Spinal cord (tissue), 10 donors: ENCODE data around the gene SEC22A. TPM values are rescaled to one million over a fixed set of nuclear protein-coding genes. Genes with fewer than 3 reads are reported as not detected.

Source experiments
- DNase-seq, 6 donors: peaks; one replicate each; pipeline versions ENCODE4 v3.0.0 to v3.0.0-alpha.2; 2013 to 2015; ENCODE audit warnings: low spot score in 6 of 6, low read depth in 4 of 6
- H3K27ac ChIP-seq: one replicate; pipeline ENCODE4 v1.5.1; 2013; ENCODE audit warnings: low read depth, low read length, control low read depth
- H3K27me3 ChIP-seq: one replicate; pipeline ENCODE4 v1.6.1; 2013; ENCODE audit warnings: low read length; ENCODE audit not compliant: control insufficient read depth, insufficient read depth
- H3K36me3 ChIP-seq: one replicate; pipeline ENCODE4 v1.6.1; 2013; ENCODE audit warnings: low read length; ENCODE audit not compliant: control insufficient read depth, insufficient read depth
- H3K4me1 ChIP-seq: one replicate; pipeline ENCODE4 v1.6.1; 2013; ENCODE audit warnings: low read length; ENCODE audit not compliant: control insufficient read depth, insufficient read depth
- H3K4me3 ChIP-seq: one replicate; pipeline ENCODE4 v1.5.1; 2013; ENCODE audit warnings: low read depth, low read length, control low read depth
- H3K9me3 ChIP-seq: one replicate; pipeline ENCODE4 v1.6.1; 2013; ENCODE audit warnings: low read length; ENCODE audit not compliant: control insufficient read depth, insufficient read depth
- WGBS: methylation state at CpG from one replicate; pipeline ENCODE4 v1.1.5; 2013; ENCODE audit warnings: missing lambda C conversion rate; ENCODE audit not compliant: insufficient coverage; 5-methylcytosine and 5-hydroxymethylcytosine counted together
- polyA plus RNA-seq, 2 donors: library from polyadenylated mRNA; unstranded; fragments of 120-200 nt; gene quantifications; one replicate each; pipeline ENCODE4 v1.2.1, GENCODE V29; 2013; ENCODE audit not compliant: insufficient read length in 2 of 2
- total RNA-seq, 2 donors: library from RNA; depleted of rRNA in 1 of 2; stranded (reverse); fragments of 120-200 nt in 1 of 2; fragments of >200 nt in 1 of 2; gene quantifications; one replicate each; pipeline versions ENCODE4 v1.2.3 to v1.2.4, GENCODE V29; 2013 to 2014
- donor health status: healthy.

SEC22A gene
- total and polyA plus RNA-seq, 4 donors: 17.3 to 60.6 (median 26.8) TPM

GRCh38 chr3:123256256-123256655 is 54.5 kb downstream of the SEC22A start:
- no peaks in the 10 kb centered on the region for H3K27me3 ChIP-seq

GRCh38 chr3:123258359-123258758 is 56.6 kb downstream of the SEC22A start:
- H3K9me3 ChIP-seq: no peaks in the 10 kb centered on the region
- H3K27ac ChIP-seq: no peak overlapping the region
- H3K4me1 ChIP-seq: no peaks in the 10 kb centered on the region
- no peaks in the 10 kb centered on the region for H3K27me3 ChIP-seq
- H3K36me3 ChIP-seq: no peaks in the 10 kb centered on the region
- no peak for DNase-seq
- no peak overlapping the region for H3K4me3 ChIP-seq

More at GRCh38 chr3:123256256-123256655, 54.5 kb downstream of the SEC22A start:
- Histone ChIP-seq H3K36me3 (no peaks in the 10 kb centered on the region), H3K4me3 (no peak overlapping the region), H3K9me3 (no peaks in the 10 kb centered on the region), H3K27ac (no peak overlapping the region), H3K4me1 (no peaks in the 10 kb centered on the region)
- 77% methylated on average over 2 of the region's 2 CpGs for WGBS
- DNase-seq: no peak

- peak in 5 of 6 donors; percentile 11 to 88 (median 40) for DNase-seq
- H3K4me1 ChIP-seq: no peaks in the 10 kb centered on the region
- no peaks in the 10 kb centered on the region for H3K9me3 ChIP-seq
- no CpG with 5 or more reads among the region's 3 CpGs for WGBS
- H3K27me3 ChIP-seq: no peaks in the 10 kb centered on the region
- H3K4me3 ChIP-seq: no peak overlapping the region
- H3K27ac ChIP-seq: no peak overlapping the region
- no peaks in the 10 kb centered on the region for H3K36me3 ChIP-seq
Measured at GRCh38 chr3:123258811-123259420, 57.2 kb downstream of the SEC22A start.

- DNase-seq: no peak
- Histone ChIP-seq H3K9me3 (no peaks in the 10 kb centered on the region), H3K36me3 (no peaks in the 10 kb centered on the region), H3K4me3 (no peak overlapping the region), H3K27ac (no peak overlapping the region), H3K4me1 (no peaks in the 10 kb centered on the region), H3K27me3 (no peaks in the 10 kb centered on the region)
- no CpG with 5 or more reads among the region's 3 CpGs for WGBS
Measured at GRCh38 chr3:123261666-123262065, 59.9 kb downstream of the SEC22A start.

- WGBS: no CpG with 5 or more reads among the region's 2 CpGs
Measured at GRCh38 chr3:123262226-123262625, 60.5 kb downstream of the SEC22A start.

GRCh38 chr3:123262868-123263267 is 61.1 kb downstream of the SEC22A start:
- 89% methylated on average over 2 of the region's 5 CpGs for WGBS
- no peaks in the 10 kb centered on the region for H3K4me1 ChIP-seq
- no peak overlapping the region for H3K27ac ChIP-seq
- H3K9me3 ChIP-seq: no peaks in the 10 kb centered on the region
- no peak overlapping the region for H3K4me3 ChIP-seq
- no peaks in the 10 kb centered on the region for H3K36me3 ChIP-seq
- no peak for DNase-seq
- no peaks in the 10 kb centered on the region for H3K27me3 ChIP-seq

More at GRCh38 chr3:123262226-123262625, 60.5 kb downstream of the SEC22A start:
- no peaks in the 10 kb centered on the region for H3K9me3 ChIP-seq
- no peaks in the 10 kb centered on the region for H3K4me1 ChIP-seq
- no peak overlapping the region for H3K27ac ChIP-seq
- H3K4me3 ChIP-seq: no peak overlapping the region
- H3K36me3 ChIP-seq: no peaks in the 10 kb centered on the region
- no peak for DNase-seq
- no peaks in the 10 kb centered on the region for H3K27me3 ChIP-seq

- Histone ChIP-seq H3K4me1 (no peaks in the 10 kb centered on the region), H3K4me3 (no peak overlapping the region), H3K9me3 (no peaks in the 10 kb centered on the region), H3K27me3 (no peaks in the 10 kb centered on the region), H3K27ac (no peak overlapping the region), H3K36me3 (no peaks in the 10 kb centered on the region)
- no peak for DNase-seq
- 100% methylated on average over 1 of the region's 2 CpGs for WGBS
Measured at GRCh38 chr3:123263941-123264340, 62.2 kb downstream of the SEC22A start.

GRCh38 chr3:123267821-123268220 is 66.1 kb downstream of the SEC22A start:
- no CpG with 5 or more reads among the region's 2 CpGs for WGBS
- DNase-seq: peak in 1 of 6 donors; percentile 26

GRCh38 chr3:123270818-123271217 is 69.1 kb downstream of the SEC22A start:
- H3K27ac ChIP-seq: no peak overlapping the region
- H3K9me3 ChIP-seq: no peaks in the 10 kb centered on the region
- H3K27me3 ChIP-seq: no peaks in the 10 kb centered on the region
- no peaks in the 10 kb centered on the region for H3K4me1 ChIP-seq
- DNase-seq: no peak
- H3K4me3 ChIP-seq: no peak overlapping the region
- 100% methylated on average over 1 of the region's 2 CpGs for WGBS
- H3K36me3 ChIP-seq: no peaks in the 10 kb centered on the region

More at GRCh38 chr3:123267821-123268220, 66.1 kb downstream of the SEC22A start:
- Histone ChIP-seq H3K27me3 (no peaks in the 10 kb centered on the region), H3K27ac (no peak overlapping the region), H3K9me3 (no peaks in the 10 kb centered on the region), H3K4me3 (no peak overlapping the region), H3K4me1 (no peaks in the 10 kb centered on the region), H3K36me3 (no peaks in the 10 kb centered on the region)

GRCh38 chr3:123271466-123272159 is 69.9 kb downstream of the SEC22A start:
- Histone ChIP-seq H3K4me3 (no peak overlapping the region), H3K27me3 (no peaks in the 10 kb centered on the region), H3K9me3 (no peaks in the 10 kb centered on the region), H3K36me3 (no peaks in the 10 kb centered on the region), H3K4me1 (no peaks in the 10 kb centered on the region), H3K27ac (no peak overlapping the region)
- 42% methylated on average over 2 of the region's 5 CpGs for WGBS
- DNase-seq: peak in 2 of 6 donors; percentile 23 to 43
